Right lobe of liver (tissue), 4 donors: Measurements from ENCODE around the gene CD151.

ENCODE experiments used
- CTCF ChIP-seq, 4 donors: fragments of 200-600 bp in 3 of 4; fragments of 450-650 bp in 1 of 4; IDR thresholded peaks; one replicate each; pipeline versions ENCODE4 v1.5.1 to v1.8.0; 2016 to 2022; ENCODE audit warnings: antibody characterized with exemption in 4 of 4, mild to moderate bottlenecking in 2 of 4
- POLR2A ChIP-seq: fragments of 450-650 bp; IDR thresholded peaks from one replicate; pipeline ENCODE4 v1.6.1; 2017; ENCODE audit warnings: antibody characterized with exemption, mild to moderate bottlenecking
- donor health status: DM: no; HTN: no; CAD: no.
- donor health status: DM: no; HTN: no; CAD: no.
- donor health status: DM: no; HTN: yes; CAD: no.

- no peak for TF ChIP-seq CTCF (IDR thresholded peaks at IDR 0.05)
- no peak for TF ChIP-seq POLR2A
Observed at GRCh38 chr11:850775-851763, 18.3 kb downstream of the CD151 start.
